MM.1S (cell line): ENCODE data around the gene FNIP2.

ENCODE experiments used
- CTCF ChIP-seq: fragments of 300-600 bp; sonication (generic); IDR thresholded peaks from 2 replicates; pipeline ENCODE4 v1.5.1; 2016; ENCODE audit warnings: antibody characterized with exemption, low read length, mixed read lengths
- EZH2 ChIP-seq: fragments of 300-600 bp; sonication (generic); optimal IDR thresholded peaks from 2 replicates; pipeline ENCODE3; 2017; ENCODE audit warnings: low read depth, mild to moderate bottlenecking, antibody characterized with exemption, low read length, mixed read lengths
- EZH2phosphoT487 ChIP-seq: fragments of 300-600 bp; sonication (generic); IDR thresholded peaks from 2 replicates; pipeline ENCODE4 v1.6.1; 2018; ENCODE audit warnings: antibody characterized with exemption, low read length

GRCh38 chr4:158934996-158935669 lies 166.3 kb downstream of the FNIP2 start:
- TF ChIP-seq EZH2 (no peak), CTCF (no peak), EZH2phosphoT487 (no peak)
